ENCODE data around the gene GPR78.

- no peak for TF ChIP-seq POLR2AphosphoS5 (IDR thresholded peaks at IDR 0.05; ENCODE audit: low read depth, low read length)
- TF ChIP-seq FOXP2 (optimal IDR thresholded peaks at IDR 0.05; ENCODE audit: borderline replicate concordance, extremely low read depth, extremely low read length, insufficient read depth) = no peak
- no peak for TF ChIP-seq TAF1 (IDR thresholded peaks at IDR 0.05; ENCODE audit: borderline replicate concordance, insufficient read depth, low read length)
Measured at GRCh38 chr4:8593264-8594096, 13.3 kb downstream of the GPR78 start.

All from PFSK-1 (cell line).